ENCODE results near the gene CLN6.

- TF ChIP-seq, protein P1, sequence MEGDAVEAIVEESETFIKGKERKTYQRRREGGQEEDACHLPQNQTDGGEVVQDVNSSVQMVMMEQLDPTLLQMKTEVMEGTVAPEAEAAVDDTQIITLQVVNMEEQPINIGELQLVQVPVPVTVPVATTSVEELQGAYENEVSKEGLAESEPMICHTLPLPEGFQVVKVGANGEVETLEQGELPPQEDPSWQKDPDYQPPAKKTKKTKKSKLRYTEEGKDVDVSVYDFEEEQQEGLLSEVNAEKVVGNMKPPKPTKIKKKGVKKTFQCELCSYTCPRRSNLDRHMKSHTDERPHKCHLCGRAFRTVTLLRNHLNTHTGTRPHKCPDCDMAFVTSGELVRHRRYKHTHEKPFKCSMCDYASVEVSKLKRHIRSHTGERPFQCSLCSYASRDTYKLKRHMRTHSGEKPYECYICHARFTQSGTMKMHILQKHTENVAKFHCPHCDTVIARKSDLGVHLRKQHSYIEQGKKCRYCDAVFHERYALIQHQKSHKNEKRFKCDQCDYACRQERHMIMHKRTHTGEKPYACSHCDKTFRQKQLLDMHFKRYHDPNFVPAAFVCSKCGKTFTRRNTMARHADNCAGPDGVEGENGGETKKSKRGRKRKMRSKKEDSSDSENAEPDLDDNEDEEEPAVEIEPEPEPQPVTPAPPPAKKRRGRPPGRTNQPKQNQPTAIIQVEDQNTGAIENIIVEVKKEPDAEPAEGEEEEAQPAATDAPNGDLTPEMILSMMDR (IDR thresholded peaks at IDR 0.05), result no peak
- TF ChIP-seq POLR2A (IDR thresholded peaks at IDR 0.05), result no peak
These were observed 19.1 kb downstream of the CLN6 start for GRCh38 chr15:68210409-68210756.

Measured in right lobe of liver (tissue), 4 donors.